Measurements from ENCODE around the gene KCNG2. TPM values are rescaled to one million over a fixed set of nuclear protein-coding genes. Genes with fewer than 3 reads are reported as not detected.

KCNG2 gene
- total RNA-seq, 1 donor from 2014 or later: not detected

- H3K36me3 Mint-ChIP-seq: peaks cover 76% of the 10 kb centered on the region
- H3K4me1 Mint-ChIP-seq: no peaks in the 10 kb centered on the region
- H3K9me3 Mint-ChIP-seq: peaks cover 79% of the 10 kb centered on the region
- no peak overlapping the region for H3K4me3 ChIP-seq
- H3K4me2 ChIP-seq: no peak overlapping the region
- no peak overlapping the region for H3K27ac ChIP-seq
- no peak for TF ChIP-seq EZH2 (IDR thresholded peaks at IDR 0.05)
- TF ChIP-seq EZH2phosphoT487 (IDR thresholded peaks at IDR 0.05): no peak
- TF ChIP-seq CTCF (IDR thresholded peaks at IDR 0.05): peak; percentile 10
- no peak overlapping the region for H3K4me3 Mint-ChIP-seq
- peaks cover 7% of the 10 kb centered on the region for H3K27me3 Mint-ChIP-seq (ENCODE audit: insufficient read depth, low read depth)
- no peak overlapping the region for H3K27ac Mint-ChIP-seq
- H3K9ac ChIP-seq: no peak overlapping the region
- DNase-seq (ENCODE audit: low spot score): no peak
- H3K27me3 ChIP-seq: no peaks in the 10 kb centered on the region
- H3K36me3 ChIP-seq: no peaks in the 10 kb centered on the region
- no peaks in the 10 kb centered on the region for H3F3A ChIP-seq (ENCODE audit: low read depth)
- H2AFZ ChIP-seq (replicated peaks): no peak overlapping the region
- no peaks in the 10 kb centered on the region for H4K20me1 ChIP-seq (ENCODE audit: low read depth)
- H3K79me2 ChIP-seq (ENCODE audit: low read depth): no peaks in the 10 kb centered on the region
- H3K4me1 ChIP-seq: no peaks in the 10 kb centered on the region
- H3K9me3 ChIP-seq (ENCODE audit: low read depth): peaks cover 23% of the 10 kb centered on the region
These were observed 136.8 kb downstream of the KCNG2 start for GRCh38 chr18:79934311-79935097.

- Mint-ChIP-seq H3K27ac (no peak overlapping the region), H3K36me3 (peaks cover 76% of the 10 kb centered on the region), H3K4me1 (no peaks in the 10 kb centered on the region), H3K4me3 (no peak overlapping the region), H3K27me3 (ENCODE audit: insufficient read depth, low read depth) (peaks cover 7% of the 10 kb centered on the region), H3K9me3 (peaks cover 73% of the 10 kb centered on the region)
- no peak for DNase-seq (ENCODE audit: low spot score)
- Histone ChIP-seq H3F3A (ENCODE audit: low read depth) (no peaks in the 10 kb centered on the region), H3K27me3 (no peaks in the 10 kb centered on the region), H3K79me2 (ENCODE audit: low read depth) (no peaks in the 10 kb centered on the region), H3K4me1 (no peaks in the 10 kb centered on the region), H3K9ac (no peak overlapping the region), H4K20me1 (ENCODE audit: low read depth) (no peaks in the 10 kb centered on the region), H3K4me3 (no peak overlapping the region), H3K9me3 (ENCODE audit: low read depth) (peaks cover 17% of the 10 kb centered on the region), H3K27ac (no peak overlapping the region), H2AFZ (replicated peaks) (no peak overlapping the region), H3K36me3 (no peaks in the 10 kb centered on the region), H3K4me2 (no peak overlapping the region)
- TF ChIP-seq EZH2phosphoT487 (IDR thresholded peaks at IDR 0.05) (no peak), EZH2 (IDR thresholded peaks at IDR 0.05) (no peak), CTCF (IDR thresholded peaks at IDR 0.05) (no peak)
These were observed 137.4 kb downstream of the KCNG2 start for GRCh38 chr18:79935098-79935480.

- Mint-ChIP-seq H3K27me3 (ENCODE audit: insufficient read depth, low read depth) (peaks cover 8% of the 10 kb centered on the region), H3K4me1 (no peaks in the 10 kb centered on the region), H3K27ac (no peak overlapping the region), H3K9me3 (peaks cover 69% of the 10 kb centered on the region), H3K4me3 (no peak overlapping the region), H3K36me3 (peaks cover 75% of the 10 kb centered on the region)
- Histone ChIP-seq H3K9me3 (ENCODE audit: low read depth) (peaks cover 13% of the 10 kb centered on the region), H2AFZ (replicated peaks) (no peak overlapping the region), H3K4me1 (no peaks in the 10 kb centered on the region), H3K79me2 (ENCODE audit: low read depth) (no peaks in the 10 kb centered on the region), H3K4me2 (no peak overlapping the region), H3K9ac (no peak overlapping the region), H3K36me3 (no peaks in the 10 kb centered on the region), H3K27ac (no peak overlapping the region), H3K27me3 (no peaks in the 10 kb centered on the region), H3F3A (ENCODE audit: low read depth) (no peaks in the 10 kb centered on the region), H4K20me1 (ENCODE audit: low read depth) (no peaks in the 10 kb centered on the region), H3K4me3 (no peak overlapping the region)
- TF ChIP-seq EZH2phosphoT487 (IDR thresholded peaks at IDR 0.05): no peak
- TF ChIP-seq CTCF (IDR thresholded peaks at IDR 0.05): no peak
- no peak for TF ChIP-seq EZH2 (IDR thresholded peaks at IDR 0.05)
- no peak for DNase-seq (ENCODE audit: low spot score)
These were observed 137.8 kb downstream of the KCNG2 start for GRCh38 chr18:79935499-79935898.

All from neural progenitor cell (in vitro differentiated cells).